ENCODE data around the gene USP10.

The USP10 gene

GRCh38 chr16:84822990-84823389, 123.2 kb downstream of the USP10 start:
- no peak for DNase-seq (ENCODE audit: low read depth in 2 of 2)

- DNase-seq (ENCODE audit: low read depth in 2 of 2), result no peak
Observed at GRCh38 chr16:84823484-84823883, 123.7 kb downstream of the USP10 start.

DNA sequence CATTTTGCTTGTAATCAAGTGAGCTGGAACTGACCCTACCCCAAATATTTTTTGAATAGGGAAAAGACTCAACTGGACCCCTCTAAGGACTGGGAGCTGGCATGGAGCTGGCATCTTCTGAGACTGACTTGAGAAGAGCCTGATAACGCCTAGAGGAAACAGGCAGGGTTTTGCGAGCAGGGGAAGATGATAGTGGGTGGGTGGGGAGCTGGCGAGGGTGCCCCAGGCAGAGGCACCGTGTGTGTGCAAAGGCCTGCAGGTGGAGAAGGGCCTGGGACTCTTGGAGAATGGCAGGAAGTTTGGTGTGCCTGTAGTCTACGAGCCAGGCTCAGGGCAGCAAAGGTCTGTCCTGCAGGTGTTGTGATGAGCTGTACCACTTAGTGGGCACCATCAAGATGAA, 124.1 kb downstream of the USP10 start:
- DNase-seq (ENCODE audit: low read depth in 2 of 2), result no peak

DNA sequence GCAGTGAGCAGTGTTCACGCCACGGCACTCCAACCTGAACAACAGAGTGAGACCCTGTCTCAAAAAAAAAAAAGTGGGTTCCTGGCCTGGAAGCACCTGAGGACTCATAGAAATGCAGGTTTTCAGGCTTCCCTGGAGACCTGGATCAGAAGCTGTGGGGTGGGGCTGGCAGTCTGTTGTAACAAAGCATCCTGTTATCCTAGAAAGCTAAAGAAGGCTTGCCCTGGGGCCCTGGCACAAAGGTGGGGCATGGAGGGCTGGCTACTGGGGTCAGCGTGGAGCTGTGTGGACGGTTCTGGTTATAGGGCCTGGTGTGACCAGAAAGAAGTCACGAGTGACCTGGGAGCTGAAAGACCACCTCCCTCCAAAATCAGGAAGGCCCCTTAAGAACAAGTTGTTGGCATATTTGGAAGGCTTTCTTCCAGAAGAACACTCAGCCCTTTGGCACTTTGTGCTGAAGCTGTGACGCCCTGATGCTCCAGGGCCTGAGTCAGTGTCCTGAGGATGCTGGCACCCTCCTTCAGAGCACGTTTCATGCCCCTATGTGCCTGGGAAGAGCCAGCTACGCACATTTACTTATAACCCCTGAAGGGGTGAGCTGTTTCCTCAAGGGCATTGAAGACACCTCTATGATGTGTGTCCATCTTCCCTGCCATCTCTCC, 126.2 kb downstream of the USP10 start:
- DNase-seq (ENCODE audit: low read depth in 2 of 2), result no peak

DNA sequence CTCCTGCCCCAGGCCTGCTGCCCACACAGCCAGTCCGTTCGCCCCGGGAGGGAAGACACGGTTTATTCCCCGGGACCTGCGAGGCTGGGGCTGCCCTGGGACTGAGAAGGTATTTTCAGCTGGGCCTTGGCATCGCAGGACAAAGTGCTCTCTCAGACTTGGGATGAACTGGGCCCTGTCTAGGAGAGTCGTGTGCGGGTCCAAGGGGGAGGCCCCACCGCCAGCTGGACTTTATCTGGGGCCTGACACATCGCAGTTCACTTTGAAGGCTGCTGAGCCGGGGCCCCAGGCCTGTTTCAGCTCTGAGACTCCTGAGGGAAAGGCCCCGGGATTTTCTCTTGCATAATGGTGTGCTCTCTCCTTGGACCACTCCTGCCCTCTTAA, 126.8 kb downstream of the USP10 start:
- no peak for DNase-seq (ENCODE audit: low read depth in 2 of 2)

GRCh38 chr16:84827131-84827574, 127.4 kb downstream of the USP10 start:
- no peak for DNase-seq (ENCODE audit: low read depth in 2 of 2)

DNA sequence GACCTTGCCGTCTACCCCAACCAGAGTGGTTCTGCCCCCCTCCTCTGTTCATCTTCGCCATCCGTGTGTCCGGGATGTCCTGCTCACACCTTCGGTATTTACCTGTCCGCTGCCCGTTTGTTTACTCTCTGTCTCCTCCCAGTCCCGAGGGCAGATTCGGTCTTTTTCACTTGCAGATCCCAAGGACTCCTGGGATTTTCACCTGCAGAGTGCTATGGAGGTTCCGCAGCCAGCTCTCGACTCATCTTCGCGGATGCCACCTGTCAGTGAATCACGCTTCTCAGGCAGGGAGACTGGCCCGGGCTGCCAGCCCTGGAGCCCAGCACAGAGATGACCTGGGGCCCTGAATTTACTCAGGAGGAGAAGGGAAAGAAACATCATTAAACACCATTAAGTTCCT, 128.1 kb downstream of the USP10 start:
- DNase-seq (ENCODE audit: low read depth in 2 of 2), result no peak

DNA sequence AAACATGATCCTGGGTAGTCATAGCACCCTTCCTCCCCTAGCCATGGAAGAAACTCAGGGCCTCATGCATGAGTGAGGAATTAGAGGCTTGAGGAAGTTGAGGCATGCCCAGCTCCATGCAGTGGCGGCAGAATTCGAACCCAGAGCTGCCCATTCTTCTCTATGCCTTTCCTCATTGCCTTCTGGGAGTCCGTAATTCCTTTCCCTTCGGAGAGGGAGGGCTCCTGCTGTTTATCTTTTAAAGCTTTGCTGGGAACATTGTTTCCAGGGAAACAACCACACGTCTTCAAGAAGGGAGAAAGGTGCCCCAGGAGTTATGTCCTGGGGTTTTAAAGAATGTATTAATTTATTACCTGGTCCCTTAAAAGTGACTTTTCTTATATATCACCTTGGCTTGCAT, 128.5 kb downstream of the USP10 start:
- no peak for DNase-seq (ENCODE audit: low read depth in 2 of 2)

Data from stimulated activated CD8-positive, alpha-beta memory T cell treated with anti-CD3 and anti-CD28 coated beads, Interleukin-7, amount 100 ng/mL, for 4 hours (primary cell).